Ishikawa (cell line): ENCODE measurements around the gene OTOL1.
A peak's percentile ranks its signal among the peaks of the same experiment; 100 is the strongest.

Experiments used
- CEBPB ChIP-seq: IDR thresholded peaks from 2 replicates; pipeline ENCODE4 v1.6.1; 2012
- CREB1 ChIP-seq: IDR thresholded peaks from 2 replicates; pipeline ENCODE4 v1.6.1; 2012; ENCODE audit warnings: low read depth
- EGR1 ChIP-seq: IDR thresholded peaks from 2 replicates; pipeline ENCODE4 v1.6.1; 2012
- EP300 ChIP-seq: IDR thresholded peaks from 2 replicates; pipeline ENCODE4 v1.6.1; 2012; ENCODE audit warnings: borderline replicate concordance
- FOXM1 ChIP-seq: IDR thresholded peaks from 2 replicates; pipeline ENCODE4 v1.6.1; 2012; ENCODE audit warnings: low read depth, borderline replicate concordance
- MAX ChIP-seq: IDR thresholded peaks from 2 replicates; pipeline ENCODE4 v1.6.1; 2012
- NFIC ChIP-seq: IDR thresholded peaks from 2 replicates; pipeline ENCODE4 v1.6.1; 2012
- RAD21 ChIP-seq: IDR thresholded peaks from 2 replicates; pipeline ENCODE4 v1.6.1; 2012; ENCODE audit warnings: low read depth
- REST ChIP-seq: IDR thresholded peaks from 2 replicates; pipeline ENCODE4 v1.6.1; 2012; ENCODE audit warnings: low read depth, mild to moderate bottlenecking
- TAF1 ChIP-seq: IDR thresholded peaks from 2 replicates; pipeline ENCODE4 v1.6.1; 2012; ENCODE audit warnings: low read depth, mild to moderate bottlenecking
- TEAD4 ChIP-seq: IDR thresholded peaks from 2 replicates; pipeline ENCODE4 v1.6.1; 2012
- USF1 ChIP-seq: IDR thresholded peaks from 2 replicates; pipeline ENCODE4 v1.6.1; 2012
- YY1 ChIP-seq: IDR thresholded peaks from 2 replicates; pipeline ENCODE4 v1.6.1; 2012; ENCODE audit warnings: low read depth
- ZBTB7A ChIP-seq: IDR thresholded peaks from 2 replicates; pipeline ENCODE4 v1.6.1; 2012; ENCODE audit warnings: low read depth

OTOL1 gene

GRCh38 chr3:161503271-161503670 is 6.7 kb downstream of the OTOL1 start:
- no peak for TF ChIP-seq REST
- no peak for TF ChIP-seq TEAD4
- TF ChIP-seq CREB1: no peak
- no peak for TF ChIP-seq ZBTB7A
- no peak for TF ChIP-seq NFIC
- no peak for TF ChIP-seq MAX
- no peak for TF ChIP-seq CEBPB
- no peak for TF ChIP-seq YY1
- TF ChIP-seq USF1: no peak
- no peak for TF ChIP-seq FOXM1
- TF ChIP-seq TAF1: no peak

- TF ChIP-seq RAD21: peak; percentile 40
- TF ChIP-seq YY1: no peak
Measured at GRCh38 chr3:161508852-161509477, 12.4 kb downstream of the OTOL1 start.

GRCh38 chr3:161510510-161511260 is 14.1 kb downstream of the OTOL1 start:
- TF ChIP-seq EP300 (no peak), ZBTB7A (no peak), FOXM1 (no peak), REST (no peak), EGR1 (no peak)

GRCh38 chr3:161523916-161524315 is 27.3 kb downstream of the OTOL1 start:
- TF ChIP-seq ZBTB7A: no peak
- TF ChIP-seq EP300: no peak
- no peak for TF ChIP-seq REST
- TF ChIP-seq CEBPB: no peak
- no peak for TF ChIP-seq EGR1

GRCh38 chr3:161531930-161532329 is 35.3 kb downstream of the OTOL1 start:
- TF ChIP-seq MAX (no peak), CREB1 (no peak), RAD21 (no peak), CEBPB (no peak), ZBTB7A (no peak)

- TF ChIP-seq CREB1 (no peak), EGR1 (no peak), MAX (no peak), USF1 (no peak), NFIC (no peak), RAD21 (no peak)
Measured at GRCh38 chr3:161540594-161540993, 44.0 kb downstream of the OTOL1 start.
